ENCODE measurements around the gene OR4D10.
"Not testable (repeated sequence)": the region's sequence is repeated elsewhere in the genome, so short reads cannot be mapped to it uniquely, and the experiment has no call there.

Gene OR4D10

DNA sequence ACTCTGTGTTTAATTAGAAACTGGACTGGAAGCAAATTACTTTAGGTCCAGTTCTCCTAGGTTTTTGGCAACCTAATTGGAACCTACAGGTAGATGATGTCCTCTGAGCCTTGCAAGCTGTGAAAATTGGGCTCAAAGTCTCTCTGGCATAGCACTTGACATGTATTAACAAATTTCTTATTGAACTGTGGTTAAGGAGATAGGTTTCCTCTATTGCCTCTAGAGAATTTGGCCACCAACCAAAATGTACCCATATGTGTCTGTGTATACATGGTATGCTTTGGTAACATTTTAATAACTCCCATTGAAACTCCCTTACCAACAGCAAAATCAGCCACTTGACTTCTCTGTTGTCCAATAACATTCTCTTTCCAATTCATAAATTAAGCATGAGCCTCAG is at the start of gene OR4D10:
Gene OR4D10 (plus strand): TSS at position 301 of the 400 bp plus-strand sequence. CDS start 4,115 bp downstream, outside the sequence.
- DNase-seq = no peak

GRCh38 chr11:59423835-59424234 is 49.3 kb upstream of the OR4D10 start:
- DNase-seq = no peak

DNA sequence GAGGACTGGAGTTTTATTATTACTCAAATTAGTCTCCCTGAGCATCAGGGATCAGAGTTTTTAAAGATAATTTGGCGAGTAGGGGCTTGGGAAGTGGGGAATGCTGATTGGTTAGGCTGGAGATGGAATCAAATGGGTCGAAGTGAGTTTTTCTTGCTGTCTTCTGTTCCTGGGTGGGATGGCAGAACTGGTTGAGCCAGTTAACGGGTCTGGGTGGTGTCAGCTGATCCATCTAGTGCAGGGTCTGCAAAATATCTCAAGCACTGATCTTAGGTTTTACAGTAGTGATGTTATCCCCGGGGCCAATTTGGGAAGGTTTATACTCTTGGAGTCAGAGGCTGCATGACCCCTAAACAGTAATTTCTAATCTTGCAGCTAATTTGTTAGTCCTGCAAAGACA is 48.0 kb upstream of the OR4D10 start:
- no peak for DNase-seq

- no peak for DNase-seq
Measured at GRCh38 chr11:59426361-59427067, 46.6 kb upstream of the OR4D10 start, which contains the start of gene OR5A2. Gene OR5A2, minus strand, starts transcription at chr11:59426413. Its CDS starts 3,460 bp downstream, at chr11:59422953.

- no peak for DNase-seq
Measured at GRCh38 chr11:59427068-59427382, 46.1 kb upstream of the OR4D10 start.

DNA sequence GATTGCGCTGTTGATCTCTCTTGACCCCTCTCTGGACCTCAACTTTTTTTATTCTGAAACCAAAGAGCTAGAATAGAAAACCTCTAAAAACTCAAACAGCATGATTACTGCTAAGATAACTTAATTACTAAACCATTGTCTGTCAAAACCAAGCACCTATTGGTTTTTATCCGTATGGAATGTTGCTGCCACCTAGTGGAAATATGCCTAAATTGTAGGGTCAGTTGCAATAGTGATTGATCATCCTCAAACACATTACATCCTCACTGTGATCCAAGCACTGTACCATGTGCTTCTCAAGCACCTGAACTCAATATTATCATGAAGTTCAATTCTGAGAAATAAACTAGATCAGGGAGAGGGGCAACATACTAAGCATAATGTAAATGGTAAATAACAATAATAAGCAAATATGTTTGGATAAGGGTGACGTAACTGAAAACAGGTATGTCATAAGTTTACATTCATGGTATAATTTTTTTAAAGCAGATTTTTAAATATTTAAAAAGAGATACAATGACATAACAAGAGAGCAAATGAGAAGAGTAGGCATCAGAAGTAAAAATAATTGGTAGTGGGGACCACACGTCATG is 43.1 kb upstream of the OR4D10 start:
- peak; percentile 68 for DNase-seq

GRCh38 chr11:59436169-59436568 is 36.9 kb upstream of the OR4D10 start, which contains the start of gene OR5A1:
Gene OR5A1, plus strand, starts transcription at chr11:59436469. Its CDS starts 6,700 bp downstream, at chr11:59443169.
- no peak for DNase-seq

- DNase-seq = no peak
Measured at GRCh38 chr11:59437770-59438169, 35.3 kb upstream of the OR4D10 start.

- not testable (repeated sequence) for DNase-seq
Measured at GRCh38 chr11:59445624-59446023, 27.5 kb upstream of the OR4D10 start.

DNA sequence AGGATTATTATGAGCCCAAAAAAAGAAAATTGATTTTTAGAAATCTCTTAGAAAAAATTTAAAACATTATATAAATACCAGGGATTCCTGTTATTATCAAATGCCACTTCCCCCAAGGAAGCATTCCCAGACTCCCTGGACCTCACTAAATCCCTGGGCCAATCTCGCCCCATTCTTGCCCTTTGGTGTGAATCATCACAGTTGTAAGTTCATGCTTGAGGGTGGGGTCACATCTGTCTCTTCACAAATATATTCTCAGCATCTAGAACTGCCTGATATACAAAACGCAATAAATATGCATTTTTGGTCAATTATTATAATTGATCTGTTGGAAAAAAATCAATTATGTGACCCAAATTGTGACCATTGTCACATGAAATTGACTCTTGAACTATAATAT is 24.6 kb upstream of the OR4D10 start:
- DNase-seq = no peak

DNA sequence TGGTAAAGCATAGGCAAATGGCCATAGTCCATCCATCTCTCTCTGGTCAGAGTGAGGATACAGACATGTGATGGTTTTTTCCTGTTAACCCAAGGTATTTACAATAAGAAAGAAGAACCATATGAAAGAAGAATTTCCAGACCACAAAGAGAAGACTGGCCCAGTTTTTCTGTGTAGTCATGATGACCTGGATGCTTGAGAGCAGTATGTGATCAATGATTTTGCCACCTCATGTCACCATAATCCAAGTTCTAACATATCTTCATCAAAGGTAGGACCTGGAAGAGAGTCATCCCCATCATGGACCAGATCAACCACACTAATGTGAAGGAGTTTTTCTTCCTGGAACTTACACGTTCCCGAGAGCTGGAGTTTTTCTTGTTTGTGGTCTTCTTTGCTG is 16.5 kb upstream of the OR4D10 start, which contains the start of gene OR4D6:
Gene OR4D6 (plus strand): TSS at position 301 of the 400 bp plus-strand sequence. CDS start 0 bp downstream, at position 301.
- DNase-seq = no peak

DNA sequence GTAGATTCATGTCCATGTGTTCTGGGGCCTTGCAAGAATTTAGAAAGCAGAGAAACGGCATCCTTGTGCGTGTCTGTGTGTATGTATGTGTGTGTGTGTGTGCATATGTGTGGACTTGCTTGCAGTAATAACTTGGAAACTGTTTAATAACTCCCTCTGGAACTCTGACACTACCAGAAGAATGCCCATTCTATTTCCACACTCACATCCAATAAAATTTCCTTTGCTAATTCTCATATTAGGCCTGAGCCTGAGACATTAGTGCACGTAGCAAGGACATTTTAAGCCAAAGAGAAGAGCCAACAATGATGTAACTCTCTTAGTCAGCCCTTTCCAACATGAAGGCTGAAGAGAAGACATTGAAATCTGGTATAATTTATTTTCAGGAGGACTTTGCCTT is 13.2 kb upstream of the OR4D10 start:
- no peak for DNase-seq

GRCh38 chr11:59463190-59463641 is 9.9 kb upstream of the OR4D10 start:
- DNase-seq = no peak

- DNase-seq = no peak
Measured at GRCh38 chr11:59475176-59475575, 2.1 kb downstream of the OR4D10 start.

DNA sequence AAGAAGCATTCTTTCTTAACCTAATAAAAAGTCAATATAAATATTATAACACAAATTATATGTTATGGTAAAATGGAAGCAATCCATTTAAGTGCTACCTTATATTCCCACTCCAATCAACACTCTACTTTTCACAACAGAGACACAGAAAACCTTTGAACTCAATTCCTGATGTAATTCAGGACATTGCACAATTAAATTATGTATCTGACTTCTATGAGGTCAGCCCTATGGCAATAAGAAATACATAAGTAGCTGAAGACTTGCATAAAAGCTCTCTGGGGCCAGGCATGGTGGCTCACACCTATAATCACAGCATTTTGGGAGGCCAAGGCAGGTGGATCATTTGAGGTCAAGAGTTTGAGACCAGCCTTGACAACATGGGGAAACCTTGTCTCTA is 6.8 kb downstream of the OR4D10 start:
- no peak for DNase-seq

DNA sequence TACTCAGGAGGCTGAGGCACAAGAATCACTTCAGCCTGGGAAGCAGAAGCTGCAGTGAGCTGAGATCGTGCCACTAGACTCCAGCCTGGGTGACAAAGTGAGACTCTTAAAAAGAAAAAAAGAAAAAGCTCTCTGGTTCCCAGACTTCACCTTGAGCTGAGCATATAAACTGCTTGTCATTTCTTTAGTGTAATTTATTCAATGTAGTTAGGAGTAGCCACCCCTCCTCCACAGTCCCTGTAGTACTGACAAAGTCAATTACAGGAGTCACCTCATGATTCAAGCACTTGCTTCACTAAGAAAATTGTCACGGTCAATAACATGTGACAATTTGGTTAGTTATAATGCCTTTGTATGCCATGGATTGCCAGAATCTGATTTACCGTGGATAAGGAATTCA is 7.2 kb downstream of the OR4D10 start:
- no peak for DNase-seq

GRCh38 chr11:59501931-59502330 is 28.8 kb downstream of the OR4D10 start:
- DNase-seq = peak; percentile 12

- no peak for DNase-seq
Measured at GRCh38 chr11:59503276-59503675, 30.2 kb downstream of the OR4D10 start, which contains the start of gene OR4D11. Gene OR4D11, plus strand, starts transcription at chr11:59503576. Its CDS starts 0 bp downstream, at chr11:59503576.

- DNase-seq = peak; percentile 20
Measured at GRCh38 chr11:59510941-59511589, 38.0 kb downstream of the OR4D10 start, which contains the start of gene OR4D9. Gene OR4D9, plus strand, starts transcription at chr11:59511539. Its CDS starts 3,374 bp downstream, at chr11:59514913.

- no peak for DNase-seq
Measured at GRCh38 chr11:59511675-59512074, 38.6 kb downstream of the OR4D10 start.

GRCh38 chr11:59520139-59520538 is 47.0 kb downstream of the OR4D10 start:
- not testable (repeated sequence) for DNase-seq

- no peak for DNase-seq
Measured at GRCh38 chr11:59520741-59521140, 47.6 kb downstream of the OR4D10 start.

- no peak for DNase-seq
Measured at GRCh38 chr11:59523541-59523940, 50.4 kb downstream of the OR4D10 start.

DNA sequence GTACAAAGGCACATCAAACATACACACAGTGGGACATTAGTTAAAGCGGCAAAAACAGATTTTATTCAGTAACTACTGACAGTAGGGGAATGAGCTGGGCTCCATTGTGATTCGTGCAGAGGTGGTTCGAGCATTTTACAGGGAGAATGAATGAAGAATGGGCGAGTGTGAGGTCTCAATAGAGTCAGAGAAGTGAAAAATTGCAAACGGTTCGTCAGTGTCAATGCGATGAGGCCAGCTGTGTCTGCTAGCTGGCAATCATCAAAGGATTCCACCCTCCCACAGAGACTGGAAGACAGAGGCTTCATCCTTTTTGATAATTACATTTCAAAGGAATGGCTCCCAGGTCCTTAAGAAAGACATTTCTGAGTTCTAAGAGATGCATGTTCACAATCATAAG is 55.6 kb downstream of the OR4D10 start:
- no peak for DNase-seq
